ENCODE data around the gene TENM4. TPM values are rescaled to one million over a fixed set of nuclear protein-coding genes. Genes with fewer than 3 reads are reported as not detected.

Gene TENM4
- total RNA-seq, 2 experiments from 2014 or later, result not detected

GRCh38 chr11:79421820-79422219 lies 19.0 kb downstream of the TENM4 start:
- H3K9me3 ChIP-seq (ENCODE audit: low read length), result no peaks in the 10 kb centered on the region
- no peak overlapping the region for H3K4me2 ChIP-seq (ENCODE audit: low read length)
- BruUV-seq (replicated peaks), result no TSS peak
- H3K79me2 ChIP-seq (ENCODE audit: insufficient read depth, low read depth, low read length), result no peaks in the 10 kb centered on the region
- intact Hi-C loops (cut with micrococcal nuclease; ENCODE audit: unreplicated experiment), result no loop called here
- H3K9me2 ChIP-seq (ENCODE audit: insufficient read depth, low read length), result no peaks in the 10 kb centered on the region
- CTCF ChIA-PET (ENCODE audit: unreplicated experiment), result interaction anchor here (0.6 kb wide), 1 partner anchor 119 kb away, joined by 3 read pairs; no protein-coding TSS in a partner anchor
- H4K20me1 ChIP-seq (ENCODE audit: insufficient read depth, low read length), result no peaks in the 10 kb centered on the region
- H3K4me1 ChIP-seq (ENCODE audit: insufficient read depth, low read length, poor library complexity, severe bottlenecking), result no peaks in the 10 kb centered on the region
- no peak overlapping the region for H3K27ac ChIP-seq (ENCODE audit: low read depth, low read length, poor library complexity, severe bottlenecking)
- no peak for TF ChIP-seq CTCF (conservative IDR thresholded peaks at IDR 0.05; ENCODE audit: low read length)
- TF ChIP-seq EZH2phosphoT487 (IDR thresholded peaks at IDR 0.05; ENCODE audit: borderline replicate concordance, low read depth, low read length), result no peak
- DNase-seq (ENCODE audit: low spot score), result no peak
- H3K4me3 ChIP-seq (ENCODE audit: low read depth, low read length, poor library complexity, severe bottlenecking), result no peak overlapping the region
- no peaks in the 10 kb centered on the region for H3K36me3 ChIP-seq (ENCODE audit: insufficient read depth, low read length)
- no peak overlapping the region for H2AFZ ChIP-seq (ENCODE audit: low read length)
- POLR2A ChIA-PET, result no interaction called here

- no peaks in the 10 kb centered on the region for H3K4me1 ChIP-seq (ENCODE audit: insufficient read depth, low read length, poor library complexity, severe bottlenecking)
- ChIA-PET POLR2A (no interaction called here), CTCF (ENCODE audit: unreplicated experiment) (no interaction called here)
- no TSS peak for BruUV-seq (replicated peaks)
- no peak overlapping the region for H3K4me3 ChIP-seq (ENCODE audit: low read depth, low read length, poor library complexity, severe bottlenecking)
- H3K36me3 ChIP-seq (ENCODE audit: insufficient read depth, low read length), result no peaks in the 10 kb centered on the region
- no peak for DNase-seq (ENCODE audit: low spot score)
- H4K20me1 ChIP-seq (ENCODE audit: insufficient read depth, low read length), result no peaks in the 10 kb centered on the region
- H3K27ac ChIP-seq (ENCODE audit: low read depth, low read length, poor library complexity, severe bottlenecking), result no peak overlapping the region
- intact Hi-C loops (cut with micrococcal nuclease; ENCODE audit: unreplicated experiment), result no loop called here
- no peaks in the 10 kb centered on the region for H3K9me2 ChIP-seq (ENCODE audit: insufficient read depth, low read length)
- no peak overlapping the region for H3K4me2 ChIP-seq (ENCODE audit: low read length)
- H3K9me3 ChIP-seq (ENCODE audit: low read length), result no peaks in the 10 kb centered on the region
- TF ChIP-seq EZH2phosphoT487 (IDR thresholded peaks at IDR 0.05; ENCODE audit: borderline replicate concordance, low read depth, low read length), result no peak
- no peak for TF ChIP-seq CTCF (conservative IDR thresholded peaks at IDR 0.05; ENCODE audit: low read length)
- no peaks in the 10 kb centered on the region for H3K79me2 ChIP-seq (ENCODE audit: insufficient read depth, low read depth, low read length)
- H2AFZ ChIP-seq (ENCODE audit: low read length), result no peak overlapping the region
These were observed 21.7 kb downstream of the TENM4 start for GRCh38 chr11:79419120-79419519.

GRCh38 chr11:79418241-79418640 lies 22.6 kb downstream of the TENM4 start:
- CTCF ChIA-PET (ENCODE audit: unreplicated experiment), result no interaction called here
- intact Hi-C loops (cut with micrococcal nuclease; ENCODE audit: unreplicated experiment), result no loop called here
- Histone ChIP-seq H3K4me1 (ENCODE audit: insufficient read depth, low read length, poor library complexity, severe bottlenecking) (no peaks in the 10 kb centered on the region), H2AFZ (ENCODE audit: low read length) (no peak overlapping the region), H3K4me2 (ENCODE audit: low read length) (no peak overlapping the region), H3K36me3 (ENCODE audit: insufficient read depth, low read length) (no peaks in the 10 kb centered on the region), H3K4me3 (ENCODE audit: low read depth, low read length, poor library complexity, severe bottlenecking) (no peak overlapping the region), H3K9me3 (ENCODE audit: low read length) (no peaks in the 10 kb centered on the region), H3K79me2 (ENCODE audit: insufficient read depth, low read depth, low read length) (no peaks in the 10 kb centered on the region), H4K20me1 (ENCODE audit: insufficient read depth, low read length) (no peaks in the 10 kb centered on the region), H3K9me2 (ENCODE audit: insufficient read depth, low read length) (no peaks in the 10 kb centered on the region), H3K27ac (ENCODE audit: low read depth, low read length, poor library complexity, severe bottlenecking) (no peak overlapping the region)
- POLR2A ChIA-PET, result interaction anchor here (0.6 kb wide), 1 partner anchor 185 kb away, joined by 3 read pairs; no protein-coding TSS in a partner anchor
- TF ChIP-seq EZH2phosphoT487 (IDR thresholded peaks at IDR 0.05; ENCODE audit: borderline replicate concordance, low read depth, low read length), result no peak
- no peak for TF ChIP-seq CTCF (conservative IDR thresholded peaks at IDR 0.05; ENCODE audit: low read length)
- BruUV-seq (replicated peaks), result no TSS peak
- no peak for DNase-seq (ENCODE audit: low spot score)
